Measurements from ENCODE around the gene SHMT2.
"Not testable (repeated sequence)": the region's sequence is repeated elsewhere in the genome, so short reads cannot be mapped to it uniquely, and the experiment has no call there.

The SHMT2 gene

GRCh38 chr12:57272337-57273151, 43.0 kb downstream of the SHMT2 start:
- no peak for DNase-seq

- DNase-seq, result no peak
Measured at GRCh38 chr12:57273516-57273915, 44.0 kb downstream of the SHMT2 start.

GRCh38 chr12:57276233-57276632, 46.7 kb downstream of the SHMT2 start:
- DNase-seq, result not testable (repeated sequence)

GRCh38 chr12:57276935-57277563, 47.5 kb downstream of the SHMT2 start:
- DNase-seq, result no peak

GRCh38 chr12:57278465-57279381, 49.2 kb downstream of the SHMT2 start:
- no peak for DNase-seq

- DNase-seq, result peak; percentile 50
Measured at GRCh38 chr12:57280211-57281062, 50.9 kb downstream of the SHMT2 start.

- DNase-seq, result not testable (repeated sequence)
Measured at GRCh38 chr12:57282073-57282472, 52.6 kb downstream of the SHMT2 start.

All from T1000 (cell line).